H9 (cell line): ENCODE results near the gene APOBEC2. TPM values are rescaled to one million over a fixed set of nuclear protein-coding genes. Genes with fewer than 3 reads are reported as not detected.

Source experiments
- DNase-seq: peaks from one replicate; pipeline ENCODE4 v3.0.0-alpha.2; 2017
- H2AFZ ChIP-seq: one replicate; pipeline ENCODE4 v1.6.1; 2013; ENCODE audit warnings: mild to moderate bottlenecking, low read length, control low read depth, moderate library complexity
- H2AK5ac ChIP-seq: 2 replicates; pipeline ENCODE4 v1.6.1; 2013; ENCODE audit warnings: low read length, control low read depth, mixed read lengths; ENCODE audit not compliant: insufficient read length
- H2BK120ac ChIP-seq: one replicate; pipeline ENCODE4 v1.6.1; 2013; ENCODE audit warnings: low read depth, mild to moderate bottlenecking, low read length, control low read depth, inconsistent platforms; ENCODE audit not compliant: poor library complexity, severe bottlenecking
- H2BK12ac ChIP-seq: 2 replicates; pipeline ENCODE4 v1.6.1; 2013; ENCODE audit warnings: low read length, control low read depth, mixed read lengths, low read depth; ENCODE audit not compliant: insufficient read length
- H2BK15ac ChIP-seq: 2 replicates; pipeline ENCODE4 v1.6.1; 2013; ENCODE audit warnings: low read depth, low read length, control low read depth
- H2BK20ac ChIP-seq: one replicate; pipeline ENCODE4 v1.6.1; 2013; ENCODE audit warnings: low read depth, mild to moderate bottlenecking, low read length, control low read depth, inconsistent platforms; ENCODE audit not compliant: poor library complexity, severe bottlenecking
- H2BK5ac ChIP-seq: 2 replicates; pipeline ENCODE4 v1.6.1; 2013; ENCODE audit warnings: low read length, control low read depth, mixed read lengths; ENCODE audit not compliant: insufficient read length
- H3K14ac ChIP-seq: 2 replicates; pipeline ENCODE4 v1.6.1; 2013; ENCODE audit warnings: low read length, control low read depth; ENCODE audit not compliant: insufficient read depth
- H3K18ac ChIP-seq: 2 replicates; pipeline ENCODE4 v1.6.1; 2013; ENCODE audit warnings: low read depth, mild to moderate bottlenecking, mixed read lengths, low read length, control low read depth; ENCODE audit not compliant: insufficient read length
- H3K23ac ChIP-seq: 2 replicates; pipeline ENCODE4 v1.6.1; 2013; ENCODE audit warnings: low read length, control low read depth, mixed read lengths, low read depth; ENCODE audit not compliant: insufficient read length
- H3K23me2 ChIP-seq: 2 replicates; pipeline ENCODE4 v1.6.1; 2013; ENCODE audit warnings: low read depth, mild to moderate bottlenecking, mixed read lengths, low read length, control low read depth; ENCODE audit not compliant: insufficient read length, poor library complexity, severe bottlenecking
- H3K27ac ChIP-seq: 2 replicates; pipeline ENCODE4 v1.5.1; 2013; ENCODE audit warnings: low read length, control low read depth, mixed read lengths, low read depth; ENCODE audit not compliant: insufficient read length
- H3K27me3 ChIP-seq: 2 replicates; pipeline ENCODE4 v1.6.1; 2013; ENCODE audit warnings: low read length, control low read depth, inconsistent platforms; ENCODE audit not compliant: insufficient read depth
- H3K4ac ChIP-seq: 2 replicates; pipeline ENCODE4 v1.6.1; 2013; ENCODE audit warnings: low read depth, mild to moderate bottlenecking, control low read depth, inconsistent platforms, low read length, moderate library complexity
- H3K4me1 ChIP-seq: 2 replicates; pipeline ENCODE4 v1.6.1; 2013; ENCODE audit warnings: low read length, control low read depth, inconsistent platforms; ENCODE audit not compliant: insufficient read depth
- H3K4me2 ChIP-seq: 2 replicates; pipeline ENCODE4 v1.6.1; 2013; ENCODE audit warnings: low read length, control low read depth, mixed read lengths; ENCODE audit not compliant: insufficient read length, insufficient read depth
- H3K56ac ChIP-seq: 2 replicates; pipeline ENCODE4 v1.6.1; 2013; ENCODE audit warnings: low read depth, mild to moderate bottlenecking, mixed read lengths, low read length, control low read depth; ENCODE audit not compliant: insufficient read length
- H3K79me1 ChIP-seq: 2 replicates; pipeline ENCODE4 v1.6.1; 2013; ENCODE audit warnings: low read depth, mild to moderate bottlenecking, moderate library complexity, low read length, control low read depth, inconsistent platforms; ENCODE audit not compliant: insufficient read depth, poor library complexity, severe bottlenecking
- H3K79me2 ChIP-seq: 2 replicates; pipeline ENCODE4 v1.6.1; 2013; ENCODE audit warnings: low read length, control low read depth, inconsistent platforms; ENCODE audit not compliant: insufficient read depth
- H3K9ac ChIP-seq: 2 replicates; pipeline ENCODE4 v1.6.1; 2013; ENCODE audit warnings: low read length, control low read depth, mixed read lengths; ENCODE audit not compliant: insufficient read length; ENCODE audit errors: extremely low read depth
- H3K9me3 ChIP-seq: one replicate; pipeline ENCODE4 v1.6.1; 2013; ENCODE audit warnings: low read depth, low read length, inconsistent platforms; ENCODE audit not compliant: control insufficient read depth
- H3T11ph ChIP-seq: one replicate; pipeline ENCODE4 v1.6.1; 2013; ENCODE audit warnings: mild to moderate bottlenecking, low read length, control low read depth, inconsistent platforms
- H4K20me1 ChIP-seq: one replicate; pipeline ENCODE4 v1.6.1; 2013; ENCODE audit not compliant: control insufficient read depth, insufficient read length, insufficient read depth
- H4K5ac ChIP-seq: 2 replicates; pipeline ENCODE4 v1.6.1; 2013; ENCODE audit warnings: low read depth, mild to moderate bottlenecking, mixed read lengths, low read length, control low read depth; ENCODE audit not compliant: insufficient read length
- H4K8ac ChIP-seq: replicated peaks from 2 replicates; pipeline ENCODE4 v1.6.1; 2013; ENCODE audit warnings: low read length, control low read depth, mixed read lengths, low read depth; ENCODE audit not compliant: insufficient read length
- H4K91ac ChIP-seq: 2 replicates; pipeline ENCODE4 v1.6.1; 2013; ENCODE audit warnings: low read depth, mild to moderate bottlenecking, moderate library complexity, mixed read lengths, low read length, control low read depth; ENCODE audit not compliant: insufficient read length
- H3K27ac Mint-ChIP-seq, 3 experiments: 2 replicates in 2 of 3; 3 replicates in 1 of 3; pipeline ENCODE4 v1.8.0; 2020 to 2021; ENCODE audit warnings: mixed read lengths in 3 of 3, mild to moderate bottlenecking in 1 of 3, moderate library complexity in 1 of 3
- H3K27me3 Mint-ChIP-seq: 2 replicates; pipeline ENCODE4 v1.8.0; 2021; ENCODE audit warnings: low read depth, mild to moderate bottlenecking, moderate library complexity, mixed read lengths
- H3K36me3 Mint-ChIP-seq, 3 experiments: 2 replicates in 2 of 3; 3 replicates in 1 of 3; pipeline ENCODE4 v1.8.0; 2020 to 2021; ENCODE audit warnings: low read depth in 3 of 3, mixed read lengths in 3 of 3; ENCODE audit not compliant: insufficient read depth in 1 of 3
- H3K4me1 Mint-ChIP-seq, 2 experiments: 2 replicates each; pipeline ENCODE4 v1.8.0; 2020; ENCODE audit warnings: mixed read lengths in 2 of 2
- H3K4me3 Mint-ChIP-seq, 2 experiments: 2 replicates in 1 of 2; 3 replicates in 1 of 2; pipeline ENCODE4 v1.8.0; 2020 to 2021; ENCODE audit warnings: mild to moderate bottlenecking in 2 of 2, mixed read lengths in 2 of 2, moderate library complexity in 1 of 2
- H3K9me3 Mint-ChIP-seq, 2 experiments: 2 replicates in 1 of 2; 3 replicates in 1 of 2; pipeline ENCODE4 v1.8.0; 2020; ENCODE audit warnings: mild to moderate bottlenecking in 2 of 2, mixed read lengths in 2 of 2, moderate library complexity in 1 of 2
- CTCF ChIP-seq: fragments of 200-600 bp; sonication (generic); conservative IDR thresholded peaks from 3 replicates; pipeline ENCODE4 v1.8.0; 2021; ENCODE audit warnings: antibody characterized with exemption, mild to moderate bottlenecking
- WGBS: extraction: QIAGEN DNeasy Blood & Tissue Kit; methylation state at CpG from one replicate; pipeline ENCODE4 v1.1.7; 2013; ENCODE audit warnings: missing lambda C conversion rate, low lambda C conversion rate, mixed read lengths; ENCODE audit not compliant: insufficient read length; ENCODE audit errors: extremely low coverage; 5-methylcytosine and 5-hydroxymethylcytosine counted together
- total RNA-seq: library from RNA; stranded (reverse); gene quantifications from 2 replicates; pipeline ENCODE4 v1.2.1, GENCODE V29; 2021

APOBEC2 gene
- total RNA-seq, 1 experiment from 2014 or later: not detected

GRCh38 chr6:41023114-41023513 lies 29.9 kb upstream of the APOBEC2 start:
- Mint-ChIP-seq H3K9me3 (no peaks in the 10 kb centered on the region), H3K4me3 (no peak overlapping the region), H3K27ac (no peak overlapping the region), H3K27me3 (no peaks in the 10 kb centered on the region; the same call in 1 of the 2 replicates), H3K4me1 (peaks cover 13 to 14% of the 10 kb centered on the region in 2 experiments), H3K36me3 (0 out of 7 replicates have a peak, but pooled peaks cover 0 to 4% (median 0%) of the 10 kb centered on the region in 3 experiments)
- Histone ChIP-seq H2BK5ac (no peak overlapping the region), H3K23me2 (peaks cover 4% of the 10 kb centered on the region), H4K91ac (no peak overlapping the region), H3K9me3 (no peaks in the 10 kb centered on the region), H2BK15ac (no peak overlapping the region), H3K79me1 (no peaks in the 10 kb centered on the region), H3K79me2 (no peaks in the 10 kb centered on the region), H3K14ac (no peak overlapping the region), H2BK20ac (no peak overlapping the region), H2BK120ac (no peak overlapping the region), H3K56ac (no peak overlapping the region), H4K5ac (no peak overlapping the region), H4K20me1 (no peaks in the 10 kb centered on the region), H3K18ac (no peak overlapping the region), H3K23ac (no peak overlapping the region), H4K8ac (no peak overlapping the region), H3K4me2 (no peak overlapping the region), H3K27me3 (no peaks in the 10 kb centered on the region), H2BK12ac (no peak overlapping the region), H3K4me1 (no peaks in the 10 kb centered on the region; the same call in 1 of the 2 replicates), H3K9ac (no peak overlapping the region), H3K4ac (no peak overlapping the region), H2AFZ (no peak overlapping the region), H3K27ac (no peak overlapping the region), H3T11ph (no peak overlapping the region), H2AK5ac (no peak overlapping the region)
- no CpG with 5 or more reads among the region's 3 CpGs for WGBS
- TF ChIP-seq CTCF: no peak
- no peak for DNase-seq
